Uterus (tissue), 4 donors: ENCODE data around the gene HINT2. TPM values are rescaled to one million over a fixed set of nuclear protein-coding genes. Genes with fewer than 3 reads are reported as not detected.
A peak's percentile ranks its signal among the peaks of the same experiment; 100 is the strongest.

Source experiments
- DNase-seq, 2 donors: peaks; one replicate each; pipeline ENCODE4 v3.0.0-alpha.2; 2019 to 2020
- H3K27ac ChIP-seq, 2 donors: fragments of 200-600 bp; sonication (generic); 1 replicate in 1 of 2; 2 replicates in 1 of 2; pipeline ENCODE4 v1.5.1; 2016 to 2018
- H3K27me3 ChIP-seq, 2 donors: fragments of 200-600 bp; sonication (generic); one replicate each; pipeline ENCODE4 v1.5.1; 2018 to 2019; ENCODE audit warnings: control low read depth in 1 of 2
- H3K36me3 ChIP-seq, 2 donors: fragments of 200-600 bp; sonication (generic); one replicate each; pipeline ENCODE4 v1.5.1; 2019; ENCODE audit warnings: control low read depth in 1 of 2
- H3K4me1 ChIP-seq, 2 donors: fragments of 200-600 bp; sonication (generic); one replicate each; pipeline ENCODE4 v1.5.1; 2018 to 2019; ENCODE audit warnings: control low read depth in 1 of 2
- H3K4me3 ChIP-seq, 2 donors: fragments of 200-600 bp; sonication (generic); 1 replicate in 1 of 2; 2 replicates in 1 of 2; pipeline ENCODE4 v1.5.1; 2018 to 2019; ENCODE audit warnings: mild to moderate bottlenecking in 1 of 2
- H3K9me3 ChIP-seq, 2 donors: fragments of 200-600 bp; sonication (generic); one replicate each; pipeline ENCODE4 v1.5.1; 2019; ENCODE audit warnings: control low read depth in 1 of 2
- POLR2A ChIP-seq, 2 donors: fragments of 450-650 bp; IDR thresholded peaks; one replicate each; pipeline ENCODE4 v1.6.1; 2016; ENCODE audit warnings: antibody characterized with exemption in 2 of 2, mild to moderate bottlenecking in 1 of 2, moderate library complexity in 1 of 2
- intact Hi-C: fragments of 100-400 bp; cut with DNase I; formaldehyde crosslinking; loops from one replicate; pipeline ENCODE4 v1.15.1; 2023; ENCODE audit warnings: low total_unique reads
- total RNA-seq, 4 donors: library from RNA; depleted of rRNA in 3 of 4; stranded (reverse); fragments of >200 nt in 3 of 4; gene quantifications; one replicate each; pipeline versions ENCODE4 v1.1.0 to v1.2.4, GENCODE V29; 2014 to 2023
- TF ChIP-seq, protein P1 (sequence below), 4 experiments: fragments of 200-600 bp in 2 of 4; fragments of 450-650 bp in 2 of 4; sonication (generic) in 2 of 4; IDR thresholded peaks; one replicate each; pipeline ENCODE4 v1.5.1; 2016 to 2019; ENCODE audit warnings: antibody characterized with exemption in 4 of 4, mild to moderate bottlenecking in 2 of 4, moderate library complexity in 1 of 4
- donor health status: DM: yes; HTN: yes; CAD: no.

HINT2 gene
- total RNA-seq, 4 donors from 2014 or later: 11.3 to 38.2 (median 31.5) TPM; not detected in 1

DNA sequence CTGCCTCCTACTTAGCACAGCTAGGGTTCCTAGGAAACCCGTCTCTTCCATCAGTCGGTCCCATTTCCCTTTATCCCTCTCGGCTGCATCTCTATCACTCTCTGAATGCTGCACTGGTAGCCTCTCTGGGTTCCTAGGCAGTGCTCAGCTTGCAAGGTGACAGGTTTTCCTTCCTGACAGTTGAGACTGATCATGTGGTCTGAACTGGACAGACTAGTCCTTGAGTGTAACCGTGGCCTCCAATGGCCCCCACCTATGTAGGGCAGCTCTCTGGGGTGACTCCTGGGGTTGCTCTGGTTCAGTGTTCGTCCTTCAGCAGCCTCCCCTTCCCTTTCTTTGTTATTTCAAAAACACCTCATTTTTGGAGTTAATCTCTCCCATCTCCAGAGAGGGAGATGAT, 18.0 kb upstream of the HINT2 start:
- TF ChIP-seq, protein P1, sequence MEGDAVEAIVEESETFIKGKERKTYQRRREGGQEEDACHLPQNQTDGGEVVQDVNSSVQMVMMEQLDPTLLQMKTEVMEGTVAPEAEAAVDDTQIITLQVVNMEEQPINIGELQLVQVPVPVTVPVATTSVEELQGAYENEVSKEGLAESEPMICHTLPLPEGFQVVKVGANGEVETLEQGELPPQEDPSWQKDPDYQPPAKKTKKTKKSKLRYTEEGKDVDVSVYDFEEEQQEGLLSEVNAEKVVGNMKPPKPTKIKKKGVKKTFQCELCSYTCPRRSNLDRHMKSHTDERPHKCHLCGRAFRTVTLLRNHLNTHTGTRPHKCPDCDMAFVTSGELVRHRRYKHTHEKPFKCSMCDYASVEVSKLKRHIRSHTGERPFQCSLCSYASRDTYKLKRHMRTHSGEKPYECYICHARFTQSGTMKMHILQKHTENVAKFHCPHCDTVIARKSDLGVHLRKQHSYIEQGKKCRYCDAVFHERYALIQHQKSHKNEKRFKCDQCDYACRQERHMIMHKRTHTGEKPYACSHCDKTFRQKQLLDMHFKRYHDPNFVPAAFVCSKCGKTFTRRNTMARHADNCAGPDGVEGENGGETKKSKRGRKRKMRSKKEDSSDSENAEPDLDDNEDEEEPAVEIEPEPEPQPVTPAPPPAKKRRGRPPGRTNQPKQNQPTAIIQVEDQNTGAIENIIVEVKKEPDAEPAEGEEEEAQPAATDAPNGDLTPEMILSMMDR (IDR thresholded peaks at IDR 0.05): no peak
- no peak for TF ChIP-seq POLR2A (IDR thresholded peaks at IDR 0.05)
- intact Hi-C loops: no loop called here
- Histone ChIP-seq H3K4me3 (no peak overlapping the region), H3K27me3 (no peaks in the 10 kb centered on the region), H3K36me3 (no peaks in the 10 kb centered on the region), H3K9me3 (no peaks in the 10 kb centered on the region), H3K27ac (no peak overlapping the region), H3K4me1 (no peaks in the 10 kb centered on the region)
- DNase-seq: no peak

DNA sequence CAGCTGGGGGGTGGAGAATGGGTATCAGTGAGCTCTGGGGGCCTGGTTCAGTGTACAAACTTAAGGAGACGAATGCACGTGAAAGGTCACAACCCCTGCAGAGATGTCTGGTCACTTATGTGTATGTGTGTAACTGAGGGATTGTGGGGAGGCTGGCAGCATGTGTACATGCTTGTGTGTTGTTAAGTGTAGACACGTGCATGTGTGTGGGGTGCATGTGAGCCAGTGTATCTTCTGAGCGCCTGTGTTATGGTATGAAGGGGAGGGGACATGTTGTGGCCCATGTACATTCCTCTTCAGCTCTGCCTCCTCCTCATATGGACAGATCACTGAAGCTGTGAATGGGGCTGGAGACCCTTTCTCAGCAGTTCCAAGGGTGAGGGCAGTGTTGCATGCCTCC, 16.2 kb upstream of the HINT2 start:
- H3K36me3 ChIP-seq: no peaks in the 10 kb centered on the region
- no peaks in the 10 kb centered on the region for H3K27me3 ChIP-seq
- no peak overlapping the region for H3K4me3 ChIP-seq
- no peak for DNase-seq
- H3K9me3 ChIP-seq: no peaks in the 10 kb centered on the region
- TF ChIP-seq POLR2A (IDR thresholded peaks at IDR 0.05): no peak
- TF ChIP-seq, protein P1 (IDR thresholded peaks at IDR 0.05): no peak
- intact Hi-C loops: no loop called here
- no peak overlapping the region for H3K27ac ChIP-seq
- H3K4me1 ChIP-seq: no peaks in the 10 kb centered on the region

DNA sequence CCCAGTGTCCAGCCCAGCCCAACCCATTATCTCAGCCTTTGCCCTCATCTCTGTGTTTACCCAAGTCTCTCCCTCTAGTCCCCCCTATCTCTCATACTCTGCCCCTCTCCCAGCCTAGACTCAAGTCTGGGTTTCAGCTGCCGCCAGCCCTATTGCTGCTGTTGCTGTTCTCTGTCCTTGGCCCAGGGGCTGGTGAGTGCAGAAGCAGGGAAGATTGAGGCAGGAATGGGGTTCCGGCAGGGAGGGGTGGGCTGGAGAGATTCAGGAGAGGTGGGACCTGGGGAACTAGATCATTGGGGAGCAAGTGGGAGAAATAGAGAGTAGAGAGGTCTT, 14.9 kb upstream of the HINT2 start:
- TF ChIP-seq, protein P1 (IDR thresholded peaks at IDR 0.05): no peak
- TF ChIP-seq POLR2A (IDR thresholded peaks at IDR 0.05): no peak
- no peak for DNase-seq
- Histone ChIP-seq H3K27me3 (no peaks in the 10 kb centered on the region), H3K27ac (peak overlapping the region; percentile 94 to 95), H3K9me3 (no peaks in the 10 kb centered on the region), H3K36me3 (no peaks in the 10 kb centered on the region), H3K4me1 (no peaks in the 10 kb centered on the region), H3K4me3 (peak overlapping the region; percentile 54 to 58)
- intact Hi-C loops: no loop called here

DNA sequence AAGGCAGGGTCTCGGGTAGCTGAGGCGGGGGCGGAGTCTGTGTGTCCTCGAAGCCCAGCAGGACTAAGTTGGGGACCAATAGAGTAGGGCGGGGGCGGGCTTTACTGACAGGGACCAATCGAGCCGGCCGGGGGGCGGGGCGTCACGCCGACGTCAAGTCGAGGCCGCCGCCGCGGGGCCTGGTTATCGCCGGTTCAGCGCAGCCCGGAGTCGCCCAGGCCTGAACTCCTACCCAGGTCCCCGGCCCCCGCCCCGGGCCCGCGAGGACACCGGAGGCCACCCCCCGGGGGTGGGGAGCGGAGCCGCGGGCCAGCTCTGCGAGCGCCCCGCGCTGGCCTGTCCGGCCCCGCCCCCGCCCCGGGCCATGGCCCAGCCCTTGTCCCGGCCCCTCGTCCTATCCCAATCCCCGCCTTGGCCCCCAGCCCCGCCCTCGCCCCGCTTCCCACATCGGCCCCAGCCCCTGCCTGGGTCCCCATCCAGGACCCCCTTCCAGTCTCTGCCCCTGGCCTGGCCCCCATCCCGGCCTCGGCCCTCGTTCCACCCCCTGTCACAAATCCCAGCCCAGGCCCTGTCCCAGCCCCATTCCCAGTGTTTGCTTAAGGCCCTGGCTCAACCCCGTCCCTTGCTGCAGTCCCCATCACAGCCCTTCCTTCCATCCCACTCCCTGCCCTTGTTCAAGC, 14.4 kb upstream of the HINT2 start, which contains the start of gene TMEM8B:
TSS of gene TMEM8B (plus strand) at position 145 of the 680 bp plus-strand sequence. CDS start at position 365, 220 bp downstream.
- TF ChIP-seq, protein P1 (IDR thresholded peaks at IDR 0.05): no peak
- peak; percentile 55 to 72 for TF ChIP-seq POLR2A (IDR thresholded peaks at IDR 0.05)
- Histone ChIP-seq H3K4me1 (no peaks in the 10 kb centered on the region), H3K36me3 (no peaks in the 10 kb centered on the region), H3K27me3 (no peaks in the 10 kb centered on the region), H3K9me3 (no peaks in the 10 kb centered on the region), H3K27ac (peak within 1 kb of the TSS; percentile 94 to 95), H3K4me3 (peak within 1 kb of the TSS; percentile 54 to 58)
- intact Hi-C loops: no loop called here
- DNase-seq: peak; percentile 94 to 99

DNA sequence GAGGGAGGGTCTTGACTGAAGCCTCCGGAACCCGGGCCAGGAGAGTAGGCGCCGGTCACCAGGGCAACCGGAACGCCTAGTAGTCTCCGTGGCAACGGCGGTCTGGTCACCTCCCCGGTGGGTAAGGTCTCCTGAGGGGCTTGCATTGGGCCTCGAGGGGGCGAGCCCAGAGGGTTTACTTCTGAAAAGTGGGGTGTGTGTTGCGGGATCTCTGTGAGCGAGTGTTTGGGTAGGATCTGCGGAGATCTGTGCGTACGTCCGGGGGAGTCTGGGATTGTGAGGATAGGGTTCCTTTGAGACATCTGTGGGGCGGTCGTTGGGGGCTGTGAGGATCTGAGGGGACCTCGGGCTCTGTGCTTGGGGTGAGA, 13.9 kb upstream of the HINT2 start, which contains the start of gene FAM221B:
TSS of gene FAM221B (minus strand) at position 17 of the 368 bp plus-strand sequence. CDS start 2,571 bp downstream, outside the sequence.
- intact Hi-C loops: no loop called here

More for the DNA sequence above, 13.9 kb upstream of the HINT2 start, which contains the start of gene FAM221B:
- H3K4me3 ChIP-seq: peak within 1 kb of the TSS; percentile 54 to 58
- no peaks in the 10 kb centered on the region for H3K36me3 ChIP-seq
- peak within 1 kb of the TSS; percentile 94 to 95 for H3K27ac ChIP-seq
- TF ChIP-seq POLR2A (IDR thresholded peaks at IDR 0.05): no peak
- TF ChIP-seq, protein P1 (IDR thresholded peaks at IDR 0.05): no peak
- no peaks in the 10 kb centered on the region for H3K9me3 ChIP-seq
- H3K27me3 ChIP-seq: no peaks in the 10 kb centered on the region
- no peaks in the 10 kb centered on the region for H3K4me1 ChIP-seq
- no peak for DNase-seq
